GM12878 (cell line): Measurements from ENCODE around the gene ARHGAP5. TPM values are rescaled to one million over a fixed set of nuclear protein-coding genes. Genes with fewer than 3 reads are reported as not detected.

Source experiments
- ATAC-seq: fragments of 200-7000 bp; cut with Tn5 transposase; 3 replicates; pipeline ENCODE4 v1.9.1; 2020; ENCODE audit warnings: mild to moderate bottlenecking, moderate library complexity
- BruUV-seq: library from RNA; stranded (reverse); fragments of 400-500 nt; replicated peaks from 2 replicates; lab custom pipeline; 2021; lab: Mats Ljungman, UMichigan
- CTCF ChIA-PET: fragments of 300-600 bp; sonication (Branson Sonifier 250); formaldehyde crosslinking; extraction: SDS; loops from one replicate; lab custom pipeline; 2021; ENCODE audit warnings: inconsistent platforms; lab: Yijun Ruan, JAX
- POLR2A ChIA-PET: fragments of 350-600 bp; formaldehyde crosslinking; extraction: SDS; loops from one replicate; lab custom pipeline; 2021; ENCODE audit warnings: inconsistent platforms; lab: Charles Lee
- RAD21 ChIA-PET: fragments of 300-600 bp; sonication (Branson Sonifier 250); formaldehyde crosslinking; loops from one replicate; lab custom pipeline; 2023; ENCODE audit warnings: antibody characterized with exemption; ENCODE audit not compliant: unreplicated experiment; lab: Charles Lee
- SMC1A ChIA-PET: fragments of 300-600 bp; sonication (Branson Sonifier 250); formaldehyde crosslinking; loops from one replicate; lab custom pipeline; 2023; ENCODE audit not compliant: unreplicated experiment, uncharacterized antibody; lab: Charles Lee
- DNase-seq: peaks from one replicate; pipeline ENCODE4 v3.0.0-alpha.2; 2011; ENCODE audit warnings: low read depth, low spot score
- FAIRE-seq: peaks from 3 replicates; lab custom pipeline; 2011; peaks lifted over from hg19 to GRCh38; lab: Jason Lieb, UNC
- H2AFZ ChIP-seq: 2 replicates; pipeline ENCODE4 v1.6.0; 2011; ENCODE audit warnings: low read depth, low read length, control low read depth; ENCODE audit not compliant: control insufficient read depth
- H3K27ac ChIP-seq: 2 replicates; pipeline ENCODE4 v1.5.1; 2011; ENCODE audit warnings: control low read depth; ENCODE audit not compliant: control insufficient read depth, insufficient read depth
- H3K27me3 ChIP-seq, 2 experiments: replicated peaks in 1 of 2; 2 replicates each; pipeline versions ENCODE4 v1.6.0 to v1.6.1; 2011; ENCODE audit warnings: low read length in 1 of 2; ENCODE audit not compliant: control insufficient read depth in 2 of 2, insufficient read depth in 2 of 2
- H3K36me3 ChIP-seq, 2 experiments: 2 replicates each; pipeline ENCODE4 v1.5.1; 2011; ENCODE audit warnings: low read length in 1 of 2; ENCODE audit not compliant: control insufficient read depth in 2 of 2, insufficient read depth in 2 of 2
- H3K4me1 ChIP-seq: 2 replicates; pipeline ENCODE4 v1.6.1; 2011; ENCODE audit warnings: mild to moderate bottlenecking, low read length, moderate library complexity, mixed read lengths; ENCODE audit not compliant: control insufficient read depth, insufficient read depth
- H3K4me2 ChIP-seq: 2 replicates; pipeline ENCODE4 v1.6.0; 2011; ENCODE audit warnings: control low read depth; ENCODE audit not compliant: control insufficient read depth, insufficient read depth
- H3K4me3 ChIP-seq: fragments of 200-600 bp; sonication (generic); 2 replicates; pipeline ENCODE4 v1.5.1; 2016
- H3K79me2 ChIP-seq: 2 replicates; pipeline ENCODE4 v1.6.0; 2011; ENCODE audit warnings: low read length; ENCODE audit not compliant: control insufficient read depth, insufficient read depth
- H3K9ac ChIP-seq: 2 replicates; pipeline ENCODE4 v1.8.0; 2011; ENCODE audit warnings: low read length, control low read depth, mixed read lengths; ENCODE audit not compliant: control insufficient read depth, insufficient read depth
- H3K9me3 ChIP-seq: replicated peaks from 3 replicates; pipeline ENCODE4 v1.5.1; 2011; ENCODE audit warnings: mild to moderate bottlenecking, low read length; ENCODE audit not compliant: control insufficient read depth, insufficient read depth
- H4K20me1 ChIP-seq: 2 replicates; pipeline ENCODE4 v1.6.0; 2011; ENCODE audit not compliant: control insufficient read depth, insufficient read depth
- FOXK2 ChIP-seq: fragments of 450-650 bp; IDR thresholded peaks from 2 replicates; pipeline ENCODE4 v1.6.1; 2017; ENCODE audit warnings: mild to moderate bottlenecking, moderate library complexity
- HSF1 ChIP-seq: fragments of 150-350 bp; IDR thresholded peaks from 2 replicates; pipeline ENCODE4 v1.6.1; 2014; ENCODE audit warnings: mild to moderate bottlenecking, low read depth, low read length
- PKNOX1 ChIP-seq: fragments of 450-650 bp; IDR thresholded peaks from 2 replicates; pipeline ENCODE4 v1.6.1; 2016; ENCODE audit warnings: mild to moderate bottlenecking
- RB1 ChIP-seq: fragments of 450-650 bp; formaldehyde crosslinking; IDR thresholded peaks from 2 replicates; pipeline ENCODE4 v1.6.1; 2017; ENCODE audit warnings: mild to moderate bottlenecking, borderline replicate concordance
- RELA ChIP-seq: fragments of 450-650 bp; IDR thresholded peaks from 2 replicates; pipeline ENCODE4 v1.8.0; 2014; ENCODE audit warnings: borderline replicate concordance; ENCODE audit not compliant: partially characterized antibody
- WRNIP1 ChIP-seq: IDR thresholded peaks from 2 replicates; pipeline ENCODE4 v1.6.1; 2011; ENCODE audit warnings: low read depth, low read length, improper control_type of control experiment, borderline replicate concordance
- WGBS: methylation state at CpG from one replicate; pipeline ENCODE4 v1.1.6; 2016; ENCODE audit warnings: low lambda C conversion rate; ENCODE audit not compliant: insufficient replicate concordance, insufficient coverage; ENCODE audit errors: missing lambda C conversion rate; 5-methylcytosine and 5-hydroxymethylcytosine counted together
- in situ Hi-C: fragments of 300-500 bp; cut with MboI; formaldehyde crosslinking; loops from 9 replicates; pipeline ENCODE4 v1.14.3; 2018; ENCODE audit warnings: mixed read lengths
- intact Hi-C: fragments of 100-400 bp; cut with micrococcal nuclease; formaldehyde crosslinking; loops from one replicate; pipeline ENCODE4 v1.14.2; 2022; ENCODE audit not compliant: unreplicated experiment
- polyA plus RNA-seq, 11 experiments: library from polyadenylated mRNA; depleted of rRNA in 4 of 11; unstranded in 6 of 11; stranded (reverse) in 5 of 11; fragments of >200 nt; fragmentation: Nextera tagmentation in 4 of 11; fragmentation: Illumina TruSeq in 1 of 11; extraction: Ambion mirVana in 4 of 11; extraction: Trizol in 1 of 11; gene quantifications; 1 replicate in 1 of 11; 2 replicates in 10 of 11; pipeline versions ENCODE4 v1.2.1 to v1.2.3, GENCODE V29; 2011 to 2016; ENCODE audit warnings: inconsistent platforms in 2 of 11, missing spikeins in 2 of 11, low read depth in 1 of 11
- total RNA-seq, 4 experiments: library from RNA; depleted of rRNA in 3 of 4; stranded (reverse); fragments of >200 nt in 3 of 4; fragmentation: Illumina TruSeq in 1 of 4; extraction: Trizol in 1 of 4; gene quantifications; 2 replicates each; pipeline versions ENCODE4 v1.2.1 to v1.2.3, GENCODE V29; 2013 to 2021

Gene ARHGAP5
- total and polyA plus RNA-seq, 10 of the 15 experiments (the other 5 are each of a cell fraction or from before 2014, with no cell fraction given): 0.91 to 19.6 (median 7.2) TPM

- DNase-seq (no peak), FAIRE-seq (no peak), ATAC-seq (no peak)
- Histone ChIP-seq H3K4me3 (no peak overlapping the region), H3K4me1 (peaks cover 15% of the 10 kb centered on the region), H3K27me3 (no peaks in the 10 kb centered on the region), H3K36me3 (no peaks in the 10 kb centered on the region), H4K20me1 (no peaks in the 10 kb centered on the region), H3K27ac (no peak overlapping the region), H2AFZ (no peak overlapping the region), H3K9me3 (no peaks in the 10 kb centered on the region), H3K9ac (no peak overlapping the region), H3K79me2 (peaks cover 1% of the 10 kb centered on the region; the same call in 1 of the 2 replicates), H3K4me2 (no peak overlapping the region)
- ChIA-PET RAD21 (interaction anchor here (1.1 kb wide), 1 partner anchor 10 kb away, joined by 4 read pairs; no protein-coding TSS in a partner anchor), SMC1A (interaction anchor here (1.0 to 1.7 kb wide), 3 partner anchors 69 to 169 kb away, joined by 3 to 4 read pairs (median 3); no protein-coding TSS in a partner anchor), POLR2A (no interaction called here), CTCF (interaction anchor here (0.7 to 1.3 kb wide), 2 partner anchors 12 to 114 kb away, joined by 4 read pairs; no protein-coding TSS in a partner anchor)
- WGBS: 98% methylated on average over 2 of the region's 2 CpGs
- intact Hi-C loops (no loop called here), in situ Hi-C loops (no loop called here)
- BruUV-seq: no TSS peak
- TF ChIP-seq HSF1 (no peak), PKNOX1 (no peak), RB1 (no peak), WRNIP1 (no peak), RELA (no peak), FOXK2 (0 out of 2 replicates have a peak, but pooled peaks have one; percentile 13)
Observed at GRCh38 chr14:32085845-32086383, 8.8 kb downstream of the ARHGAP5 start.
